ENCODE data around the gene GLI1.
"Not testable (repeated sequence)": the region's sequence is repeated elsewhere in the genome, so short reads cannot be mapped to it uniquely, and the experiment has no call there.

The GLI1 gene

GRCh38 chr12:57459750-57460467 lies at the start of gene GLI1:
Gene GLI1 (plus strand): TSS chr12:57459785. CDS start chr12:57463692, 3,907 bp downstream.
- peaks cover 65% of the 10 kb centered on the region for H3K4me1 Mint-ChIP-seq (ENCODE audit: low read depth)
- H3K27ac Mint-ChIP-seq = peak within 1 kb of the TSS; percentile 95
- peak within 1 kb of the TSS; percentile 90 for H3K4me3 Mint-ChIP-seq
- H3K9me3 Mint-ChIP-seq = no peaks in the 10 kb centered on the region
- no peak for DNase-seq
- peaks cover 13% of the 10 kb centered on the region for H3K27me3 Mint-ChIP-seq
- peaks cover 2% of the 10 kb centered on the region for H3K36me3 Mint-ChIP-seq (ENCODE audit: low read depth)

GRCh38 chr12:57410534-57410933 lies 49.1 kb upstream of the GLI1 start:
- no peak overlapping the region for H3K4me3 Mint-ChIP-seq
- peaks cover 25% of the 10 kb centered on the region for H3K36me3 Mint-ChIP-seq (ENCODE audit: low read depth)
- H3K27ac Mint-ChIP-seq = no peak overlapping the region
- DNase-seq = peak; percentile 14
- H3K9me3 Mint-ChIP-seq = no peaks in the 10 kb centered on the region
- no peaks in the 10 kb centered on the region for H3K27me3 Mint-ChIP-seq
- peaks cover 31% of the 10 kb centered on the region for H3K4me1 Mint-ChIP-seq (ENCODE audit: low read depth)

DNA sequence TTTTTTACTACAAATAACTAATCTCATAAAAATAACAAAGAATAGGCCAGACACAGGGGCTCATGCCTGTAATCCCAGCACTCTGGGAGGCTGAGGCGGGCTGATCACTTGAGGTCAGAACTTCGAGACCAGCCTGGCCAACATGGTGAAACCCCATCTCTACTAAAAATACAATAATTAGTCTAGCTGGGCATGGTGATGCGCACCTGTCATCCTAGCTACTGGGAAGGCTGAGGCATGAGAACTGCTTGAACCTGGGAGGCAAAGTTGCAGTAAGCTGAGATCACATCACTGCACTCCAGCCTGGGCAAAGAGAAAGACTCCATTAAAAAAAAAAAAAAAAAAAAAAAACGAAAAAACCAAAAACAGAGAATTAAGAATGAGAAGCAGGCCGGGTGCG lies 45.4 kb upstream of the GLI1 start:
- not testable (repeated sequence) for H3K27me3 Mint-ChIP-seq, H3K9me3 Mint-ChIP-seq, H3K27ac Mint-ChIP-seq, H3K4me3 Mint-ChIP-seq
- peak; percentile 14 for DNase-seq
- Mint-ChIP-seq H3K36me3 (ENCODE audit: low read depth) (peaks cover 25% of the 10 kb centered on the region), H3K4me1 (ENCODE audit: low read depth) (peaks cover 41% of the 10 kb centered on the region)

GRCh38 chr12:57415088-57415487 lies 44.5 kb upstream of the GLI1 start:
- no peak for DNase-seq
- peaks cover 29% of the 10 kb centered on the region for H3K36me3 Mint-ChIP-seq (ENCODE audit: low read depth)
- peak overlapping the region; percentile 58 for H3K27ac Mint-ChIP-seq
- no peak overlapping the region for H3K4me3 Mint-ChIP-seq
- H3K9me3 Mint-ChIP-seq = no peaks in the 10 kb centered on the region
- peaks cover 44% of the 10 kb centered on the region for H3K4me1 Mint-ChIP-seq (ENCODE audit: low read depth)
- no peaks in the 10 kb centered on the region for H3K27me3 Mint-ChIP-seq

DNA sequence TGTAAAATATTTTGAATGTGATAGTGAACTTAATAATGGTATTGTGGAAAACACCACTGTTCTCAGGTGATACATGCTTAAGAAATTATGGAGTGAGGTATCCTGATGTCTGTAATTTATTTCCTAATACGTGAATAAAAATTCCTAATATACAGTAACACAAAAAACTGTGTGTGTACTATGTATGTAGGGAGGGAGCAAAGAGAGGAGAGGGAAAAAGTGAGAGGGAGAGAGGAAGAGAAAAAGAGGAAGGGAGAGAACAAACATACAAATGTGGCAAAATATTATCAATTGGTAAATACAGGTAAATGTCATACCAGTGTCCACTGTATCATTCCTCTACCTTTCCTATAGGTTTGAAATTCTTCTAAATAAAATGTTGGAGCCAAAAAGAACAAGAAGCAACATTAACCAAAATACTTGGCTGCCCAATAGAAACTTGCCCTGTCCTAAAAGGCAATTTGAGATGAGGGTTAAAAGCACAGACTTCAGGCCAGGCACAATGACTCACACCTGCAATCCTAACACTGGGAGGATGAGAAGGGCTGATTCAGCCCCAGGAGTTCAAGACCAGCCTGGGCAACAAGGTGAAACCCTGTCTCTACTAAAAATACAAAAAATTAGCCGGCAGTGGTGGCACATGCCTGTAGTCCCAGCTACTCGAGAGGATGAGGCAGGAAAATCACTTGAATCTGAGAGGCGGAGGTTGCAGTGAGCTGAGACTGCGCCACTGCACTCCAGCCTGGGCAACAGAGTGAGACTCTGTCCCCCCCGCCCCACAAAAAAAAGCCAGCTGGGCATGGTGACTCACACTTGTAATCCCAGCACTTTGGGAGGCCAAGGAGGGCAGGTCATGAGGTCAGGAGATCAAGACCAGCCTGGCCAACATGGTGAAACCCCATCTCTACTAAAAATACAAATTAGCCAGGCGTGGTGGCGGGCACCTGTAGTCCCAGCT lies 43.3 kb upstream of the GLI1 start:
- peaks cover 41% of the 10 kb centered on the region for H3K4me1 Mint-ChIP-seq (ENCODE audit: low read depth)
- peaks cover 30% of the 10 kb centered on the region for H3K36me3 Mint-ChIP-seq (ENCODE audit: low read depth)
- H3K27me3 Mint-ChIP-seq = no peaks in the 10 kb centered on the region
- no peak overlapping the region for H3K4me3 Mint-ChIP-seq
- no peaks in the 10 kb centered on the region for H3K9me3 Mint-ChIP-seq
- DNase-seq = no peak
- no peak overlapping the region for H3K27ac Mint-ChIP-seq

GRCh38 chr12:57418255-57418654 lies 41.3 kb upstream of the GLI1 start:
- Mint-ChIP-seq H3K27ac (no peak overlapping the region), H3K4me3 (no peak overlapping the region), H3K27me3 (no peaks in the 10 kb centered on the region), H3K4me1 (ENCODE audit: low read depth) (peaks cover 28% of the 10 kb centered on the region), H3K9me3 (no peaks in the 10 kb centered on the region), H3K36me3 (ENCODE audit: low read depth) (peaks cover 26% of the 10 kb centered on the region)
- DNase-seq = no peak

DNA sequence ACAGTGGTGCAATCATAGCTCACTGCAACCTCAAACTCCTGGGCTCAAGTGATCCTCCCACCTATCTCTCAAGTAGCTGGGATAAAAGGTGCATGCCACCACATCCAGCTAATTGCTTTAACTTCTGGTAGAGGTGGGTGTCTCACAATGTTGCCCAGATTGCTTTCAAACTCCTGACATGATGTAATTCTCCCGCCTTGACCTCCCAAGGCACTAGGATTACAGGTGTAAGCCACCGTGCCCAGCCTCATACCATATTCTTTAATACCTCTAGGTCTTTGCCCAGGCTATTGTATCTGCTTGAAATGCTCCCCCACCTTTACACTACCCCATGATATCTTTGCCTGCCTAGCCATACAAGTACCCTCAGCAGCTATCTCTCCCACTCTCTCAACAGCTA lies 40.1 kb upstream of the GLI1 start:
- H3K4me1 Mint-ChIP-seq (ENCODE audit: low read depth) = peaks cover 28% of the 10 kb centered on the region
- peaks cover 30% of the 10 kb centered on the region for H3K36me3 Mint-ChIP-seq (ENCODE audit: low read depth)
- no peaks in the 10 kb centered on the region for H3K9me3 Mint-ChIP-seq
- no peak overlapping the region for H3K27ac Mint-ChIP-seq
- H3K4me3 Mint-ChIP-seq = no peak overlapping the region
- DNase-seq = no peak
- no peaks in the 10 kb centered on the region for H3K27me3 Mint-ChIP-seq

DNA sequence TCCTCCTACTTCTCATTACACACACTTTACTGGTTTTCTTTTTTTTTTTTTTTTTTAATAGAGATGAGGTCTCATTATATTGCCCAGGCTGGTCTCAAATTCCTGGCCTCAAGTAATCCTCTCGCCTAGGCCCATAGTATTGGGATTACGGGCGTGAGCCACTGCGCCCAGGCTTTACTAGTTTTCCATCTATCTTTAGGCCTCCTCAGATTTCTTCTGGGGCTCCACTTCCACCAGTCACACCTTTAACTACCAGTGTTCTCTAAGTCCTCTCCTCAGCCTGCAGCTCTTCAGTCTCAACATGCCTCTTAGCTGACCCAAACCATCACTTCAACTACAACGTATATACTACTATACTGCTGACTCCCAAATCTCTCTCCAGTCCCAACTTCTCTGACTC lies 39.1 kb upstream of the GLI1 start:
- DNase-seq = no peak
- H3K27me3 Mint-ChIP-seq = no peaks in the 10 kb centered on the region
- peaks cover 30% of the 10 kb centered on the region for H3K36me3 Mint-ChIP-seq (ENCODE audit: low read depth)
- H3K9me3 Mint-ChIP-seq = no peaks in the 10 kb centered on the region
- H3K4me1 Mint-ChIP-seq (ENCODE audit: low read depth) = peaks cover 30% of the 10 kb centered on the region
- no peak overlapping the region for H3K4me3 Mint-ChIP-seq
- H3K27ac Mint-ChIP-seq = no peak overlapping the region

GRCh38 chr12:57426948-57427347 lies 32.6 kb upstream of the GLI1 start:
- DNase-seq = peak; percentile 20
- peaks cover 43% of the 10 kb centered on the region for H3K4me1 Mint-ChIP-seq (ENCODE audit: low read depth)
- not testable (repeated sequence) for H3K9me3 Mint-ChIP-seq, H3K4me3 Mint-ChIP-seq, H3K27me3 Mint-ChIP-seq
- H3K36me3 Mint-ChIP-seq (ENCODE audit: low read depth) = peaks cover 44% of the 10 kb centered on the region
- H3K27ac Mint-ChIP-seq = peak overlapping the region; percentile 4

DNA sequence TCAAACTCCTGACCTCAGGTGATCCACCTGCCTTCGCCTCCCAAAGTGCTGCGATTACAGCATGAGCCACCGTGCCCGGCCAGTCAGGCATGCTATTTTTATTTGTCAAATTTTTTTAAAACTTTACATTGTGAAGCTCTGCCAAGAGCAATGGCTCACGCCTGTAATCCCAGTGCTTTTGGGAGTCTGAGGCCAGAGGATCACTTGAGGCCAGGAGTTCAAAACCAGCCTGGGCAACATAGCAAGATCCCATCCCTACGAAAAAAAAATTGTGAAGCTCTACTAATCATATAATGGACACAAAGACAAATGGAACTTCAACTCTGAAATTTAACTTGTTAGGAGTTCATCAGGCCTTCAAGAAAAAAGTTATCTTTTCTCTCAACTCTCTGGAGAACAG lies 30.6 kb upstream of the GLI1 start:
- Mint-ChIP-seq H3K27me3 (no peaks in the 10 kb centered on the region), H3K9me3 (no peaks in the 10 kb centered on the region), H3K4me1 (ENCODE audit: low read depth) (peaks cover 44% of the 10 kb centered on the region), H3K36me3 (ENCODE audit: low read depth) (peaks cover 31% of the 10 kb centered on the region), H3K4me3 (peak overlapping the region; percentile 92), H3K27ac (peak overlapping the region; percentile 97)
- DNase-seq = peak; percentile 24

GRCh38 chr12:57429473-57430111 lies 30.0 kb upstream of the GLI1 start:
- no peaks in the 10 kb centered on the region for H3K27me3 Mint-ChIP-seq
- peaks cover 28% of the 10 kb centered on the region for H3K36me3 Mint-ChIP-seq (ENCODE audit: low read depth)
- DNase-seq = peak; percentile 40
- H3K4me3 Mint-ChIP-seq = peak overlapping the region; percentile 92
- no peaks in the 10 kb centered on the region for H3K9me3 Mint-ChIP-seq
- H3K27ac Mint-ChIP-seq = peak overlapping the region; percentile 97
- peaks cover 42% of the 10 kb centered on the region for H3K4me1 Mint-ChIP-seq (ENCODE audit: low read depth)

GRCh38 chr12:57430112-57430930 lies 29.3 kb upstream of the GLI1 start:
- H3K27me3 Mint-ChIP-seq = no peaks in the 10 kb centered on the region
- H3K4me1 Mint-ChIP-seq (ENCODE audit: low read depth) = peaks cover 43% of the 10 kb centered on the region
- H3K9me3 Mint-ChIP-seq = no peaks in the 10 kb centered on the region
- peaks cover 26% of the 10 kb centered on the region for H3K36me3 Mint-ChIP-seq (ENCODE audit: low read depth)
- H3K4me3 Mint-ChIP-seq = peak overlapping the region; percentile 92
- H3K27ac Mint-ChIP-seq = peak overlapping the region; percentile 98
- no peak for DNase-seq

GRCh38 chr12:57430931-57431566 lies 28.5 kb upstream of the GLI1 start, which contains the start of gene R3HDM2:
Gene R3HDM2 (minus strand): TSS chr12:57431043. CDS start chr12:57310428, 120,615 bp downstream.
- Mint-ChIP-seq H3K27ac (peak within 1 kb of the TSS; percentile 98), H3K4me3 (peak within 1 kb of the TSS; percentile 92), H3K4me1 (ENCODE audit: low read depth) (peaks cover 43% of the 10 kb centered on the region), H3K27me3 (no peaks in the 10 kb centered on the region), H3K36me3 (ENCODE audit: low read depth) (peaks cover 22% of the 10 kb centered on the region), H3K9me3 (no peaks in the 10 kb centered on the region)
- DNase-seq = peak; percentile 98
